SK-N-SH treated with all-trans-retinoic acid at 6 μM for 48 hours (cell line): ENCODE results near the gene RPL36A.

Experiments used
- BACH2 ChIP-seq: fragments of 250-450 bp; sonication (Bioruptor Pico); IDR thresholded peaks from 2 replicates; pipeline ENCODE4 v1.9.0; 2021; ENCODE audit warnings: mild to moderate bottlenecking, borderline replicate concordance
- ESRRG ChIP-seq: fragments of 250-450 bp; sonication (Bioruptor Pico); IDR thresholded peaks from 2 replicates; pipeline ENCODE4 v1.6.1; 2021; ENCODE audit warnings: mild to moderate bottlenecking
- GLIS3 ChIP-seq: fragments of 250-450 bp; sonication (Bioruptor Pico); IDR thresholded peaks from 2 replicates; pipeline ENCODE4 v1.5.0; 2020; ENCODE audit warnings: mild to moderate bottlenecking, moderate library complexity
- OSR1 ChIP-seq: fragments of 250-450 bp; sonication (Bioruptor Pico); IDR thresholded peaks from 2 replicates; pipeline ENCODE4 v1.8.0; 2022; ENCODE audit warnings: moderate library complexity, mild to moderate bottlenecking, inconsistent platforms
- ZFP3 ChIP-seq: fragments of 250-450 bp; sonication (Bioruptor Pico); IDR thresholded peaks from 2 replicates; pipeline ENCODE4 v1.5.0; 2020; ENCODE audit warnings: mild to moderate bottlenecking, moderate library complexity
- ZNF565 ChIP-seq: fragments of 450-650 bp; formaldehyde crosslinking; conservative IDR thresholded peaks from 2 replicates; pipeline ENCODE4 v1.5.0; 2020; ENCODE audit warnings: low read depth, mild to moderate bottlenecking, moderate library complexity

DNA sequence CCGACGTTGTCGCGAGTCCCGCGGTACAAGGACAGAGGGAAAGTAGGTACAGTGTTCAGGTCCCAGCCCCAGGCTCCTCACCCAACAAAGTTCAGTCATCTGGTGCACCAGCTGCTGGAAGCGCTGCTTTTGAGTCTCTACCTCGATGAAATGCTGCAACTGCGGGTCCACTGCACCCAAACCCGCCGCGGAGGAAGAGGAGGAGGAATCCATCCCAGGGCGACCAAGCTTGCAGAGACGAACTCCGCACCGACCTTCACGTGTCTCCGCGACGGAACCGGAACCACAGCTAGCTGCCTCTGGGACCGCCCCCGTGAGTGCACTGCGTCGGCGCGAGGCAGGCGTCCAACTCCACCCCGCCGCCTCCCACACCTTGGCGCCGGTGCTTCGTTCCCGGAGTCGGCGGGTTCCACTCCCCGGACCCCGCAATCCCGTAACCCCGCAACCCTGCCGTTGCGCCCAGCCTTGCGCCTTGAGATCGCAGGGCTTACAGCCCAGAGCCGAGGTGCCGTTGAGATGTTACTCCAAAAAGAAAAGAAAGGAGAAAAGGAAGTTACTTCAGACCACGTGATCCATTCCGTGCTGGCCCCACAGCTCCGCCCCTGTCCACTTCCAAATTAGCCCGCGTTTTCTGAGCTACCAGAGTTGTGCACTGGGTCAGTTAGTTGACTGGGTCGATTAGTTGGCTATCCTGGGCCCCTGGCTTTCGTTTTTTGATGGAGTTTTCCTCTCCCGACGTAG, 42.2 kb upstream of the RPL36A start, which contains the start of gene TIMM8A:
- TF ChIP-seq OSR1 (CRISPR knock-in tag) (no peak), BACH2 (no peak), ZFP3 (CRISPR knock-in tag) (no peak), GLIS3 (CRISPR knock-in tag) (no peak), ESRRG (CRISPR knock-in tag) (no peak), ZNF565 (CRISPR knock-in tag) (no peak)
